Peyer's patch (tissue), 4 donors: Measurements from ENCODE around the gene ADARB1. TPM values are rescaled to one million over a fixed set of nuclear protein-coding genes. Genes with fewer than 3 reads are reported as not detected.
A peak's percentile ranks its signal among the peaks of the same experiment; 100 is the strongest.
"Not testable (repeated sequence)": the region's sequence is repeated elsewhere in the genome, so short reads cannot be mapped to it uniquely, and the experiment has no call there.

Source experiments
- DNase-seq, 3 donors: peaks; one replicate each; pipeline ENCODE4 v3.0.0-alpha.2; 2017 to 2019
- H3K27ac ChIP-seq, 4 donors: fragments of 200-600 bp; sonication (generic); one replicate each; pipeline ENCODE4 v1.5.1; 2016 to 2019
- H3K27me3 ChIP-seq, 2 donors: fragments of 200-600 bp; sonication (generic); one replicate each; pipeline ENCODE4 v1.5.1; 2019
- H3K36me3 ChIP-seq, 3 donors: fragments of 200-600 bp; sonication (generic); one replicate each; pipeline ENCODE4 v1.5.1; 2016 to 2019
- H3K4me1 ChIP-seq, 4 donors: fragments of 200-600 bp; sonication (generic); one replicate each; pipeline ENCODE4 v1.5.1; 2016 to 2019
- H3K4me3 ChIP-seq, 4 donors: fragments of 200-600 bp; sonication (generic); 1 replicate in 3 of 4; 2 replicates in 1 of 4; pipeline ENCODE4 v1.5.1; 2016 to 2019; ENCODE audit warnings: mild to moderate bottlenecking in 1 of 4
- H3K9me3 ChIP-seq, 4 donors: fragments of 200-600 bp; sonication (generic); one replicate each; pipeline ENCODE4 v1.5.1; 2016 to 2019; ENCODE audit warnings: mild to moderate bottlenecking in 1 of 4
- CTCF ChIP-seq, 6 experiments: fragments of 450-650 bp in 4 of 6; fragments of 200-600 bp in 2 of 6; sonication (generic) in 1 of 6; IDR thresholded peaks; one replicate each; pipeline ENCODE4 v1.5.1; 2017 to 2019; ENCODE audit warnings: antibody characterized with exemption in 6 of 6, mild to moderate bottlenecking in 3 of 6, moderate library complexity in 1 of 6
- POLR2A ChIP-seq, 2 donors: fragments of 450-650 bp; IDR thresholded peaks; one replicate each; pipeline ENCODE4 v1.5.1; 2017; ENCODE audit warnings: antibody characterized with exemption in 2 of 2, mild to moderate bottlenecking in 2 of 2, moderate library complexity in 2 of 2
- total RNA-seq, 4 donors: library from RNA; depleted of rRNA; stranded (reverse); fragments of >200 nt; gene quantifications; one replicate each; pipeline ENCODE4 v1.1.0, GENCODE V29; 2016

The ADARB1 gene
- 10 to 100 TPM in 2 of 4 donors, 1 to 10 TPM in 2; 7.4 to 47.9 (median 10.0) TPM for total RNA-seq

- H3K4me1 ChIP-seq = peaks cover 0 to 12% (median 8%) of the 10 kb centered on the region in 4 donors
- TF ChIP-seq CTCF (IDR thresholded peaks at IDR 0.05) (no peak), POLR2A (IDR thresholded peaks at IDR 0.05) (peak in 1 of 2 donors; percentile 58)
- H3K9me3 ChIP-seq = no peaks in the 10 kb centered on the region
- H3K4me3 ChIP-seq = peak within 1 kb of the TSS; percentile 94 to 100 (median 98)
- H3K36me3 ChIP-seq = no peaks in the 10 kb centered on the region
- no peaks in the 10 kb centered on the region for H3K27me3 ChIP-seq
- peak; percentile 45 to 76 (median 74) for DNase-seq
- peak within 1 kb of the TSS; percentile 80 to 93 (median 89) for H3K27ac ChIP-seq
Measured at GRCh38 chr21:45074048-45074817, at the start of gene ADARB1. Gene ADARB1 (plus strand): TSS chr21:45074580. CDS start chr21:45171657, 97,077 bp downstream.

- Histone ChIP-seq H3K4me3 (no peak overlapping the region), H3K27ac (no peak overlapping the region), H3K27me3 (no peaks in the 10 kb centered on the region), H3K36me3 (no peaks in the 10 kb centered on the region), H3K9me3 (peaks cover 0 to 6% (median 0%) of the 10 kb centered on the region in 4 donors), H3K4me1 (no peaks in the 10 kb centered on the region)
- no peak for TF ChIP-seq POLR2A (IDR thresholded peaks at IDR 0.05)
- TF ChIP-seq CTCF (IDR thresholded peaks at IDR 0.05) = no peak
- DNase-seq = peak in 1 of 3 donors; percentile 35
Measured at GRCh38 chr21:45026066-45026745, 48.2 kb upstream of the ADARB1 start.

GRCh38 chr21:45026826-45027225, 47.6 kb upstream of the ADARB1 start:
- no peak for DNase-seq
- Histone ChIP-seq H3K4me1 (no peaks in the 10 kb centered on the region), H3K36me3 (no peaks in the 10 kb centered on the region), H3K9me3 (peaks cover 0 to 6% (median 0%) of the 10 kb centered on the region in 4 donors), H3K27me3 (no peaks in the 10 kb centered on the region), H3K27ac (no peak overlapping the region), H3K4me3 (no peak overlapping the region)
- TF ChIP-seq CTCF (IDR thresholded peaks at IDR 0.05) (no peak), POLR2A (IDR thresholded peaks at IDR 0.05) (no peak)

- DNase-seq = peak in 1 of 3 donors; percentile 34
- H3K36me3 ChIP-seq = no peaks in the 10 kb centered on the region
- H3K4me3 ChIP-seq = no peak overlapping the region
- H3K9me3 ChIP-seq = peaks cover 0 to 6% (median 0%) of the 10 kb centered on the region in 4 donors
- no peak for TF ChIP-seq POLR2A (IDR thresholded peaks at IDR 0.05)
- no peak for TF ChIP-seq CTCF (IDR thresholded peaks at IDR 0.05)
- no peaks in the 10 kb centered on the region for H3K4me1 ChIP-seq
- no peaks in the 10 kb centered on the region for H3K27me3 ChIP-seq
- H3K27ac ChIP-seq = no peak overlapping the region
Measured at GRCh38 chr21:45027241-45028196, 46.9 kb upstream of the ADARB1 start.

- not testable (repeated sequence) for H3K27me3 ChIP-seq, H3K4me3 ChIP-seq, H3K9me3 ChIP-seq, DNase-seq, H3K4me1 ChIP-seq, H3K27ac ChIP-seq, H3K36me3 ChIP-seq
Measured at GRCh38 chr21:45028645-45029044, 45.7 kb upstream of the ADARB1 start.
